MM.1S (cell line): ENCODE data around the gene STIM1.

Experiments
- CTCF ChIP-seq: fragments of 300-600 bp; sonication (generic); IDR thresholded peaks from 2 replicates; pipeline ENCODE4 v1.5.1; 2016; ENCODE audit warnings: antibody characterized with exemption, low read length, mixed read lengths
- EZH2 ChIP-seq: fragments of 300-600 bp; sonication (generic); optimal IDR thresholded peaks from 2 replicates; pipeline ENCODE3; 2017; ENCODE audit warnings: low read depth, mild to moderate bottlenecking, antibody characterized with exemption, low read length, mixed read lengths
- EZH2phosphoT487 ChIP-seq: fragments of 300-600 bp; sonication (generic); IDR thresholded peaks from 2 replicates; pipeline ENCODE4 v1.6.1; 2018; ENCODE audit warnings: antibody characterized with exemption, low read length

GRCh38 chr11:3866206-3866605 lies 10.7 kb downstream of the STIM1 start:
- TF ChIP-seq CTCF = no peak
- no peak for TF ChIP-seq EZH2phosphoT487
- no peak for TF ChIP-seq EZH2
